OCI-LY1 (cell line): Measurements from ENCODE around the gene WDR59.

Experiments
- CTCF ChIP-seq: fragments of 200-600 bp; sonication (generic), shearing (Covaris generic); IDR thresholded peaks from 2 replicates; pipeline ENCODE4 v1.5.1; 2017; ENCODE audit warnings: mild to moderate bottlenecking, antibody characterized with exemption, low read length, moderate library complexity, mixed read lengths
- EZH2 ChIP-seq: fragments of 200-600 bp; sonication (generic), shearing (Covaris generic); IDR thresholded peaks from 2 replicates; pipeline ENCODE4 v1.8.0; 2017; ENCODE audit warnings: borderline replicate concordance, mixed run types, mild to moderate bottlenecking, antibody characterized with exemption, low read length, moderate library complexity, mixed read lengths

DNA sequence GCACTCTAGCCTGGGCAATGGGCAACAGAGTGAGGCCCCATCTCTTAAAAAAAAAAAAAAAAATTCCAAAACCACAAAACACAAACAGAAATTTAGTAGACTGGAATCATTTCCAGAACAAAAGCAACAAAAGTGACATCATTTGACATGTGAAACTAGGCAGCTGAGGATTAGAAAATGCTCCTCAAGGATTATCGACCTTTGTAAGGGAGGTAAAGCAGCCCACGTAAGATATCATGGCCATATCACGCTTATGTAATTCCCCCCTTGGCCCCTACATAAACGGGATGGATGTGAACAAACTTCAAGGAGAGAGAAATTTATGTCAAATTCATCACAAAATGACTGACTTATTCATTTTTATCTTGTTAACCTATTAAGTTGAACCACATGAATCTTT is 83.3 kb downstream of the WDR59 start:
- TF ChIP-seq CTCF = no peak
- TF ChIP-seq EZH2 = no peak
